ENCODE data around the gene ITGA3. TPM values are rescaled to one million over a fixed set of nuclear protein-coding genes. Genes with fewer than 3 reads are reported as not detected.
A peak's percentile ranks its signal among the peaks of the same experiment; 100 is the strongest.

The ITGA3 gene
- total RNA-seq, 6 donors from 2014 or later = 193 to 469 (median 350) TPM

GRCh38 chr17:50034498-50035364 is 21.2 kb upstream of the ITGA3 start:
- no peaks in the 10 kb centered on the region for H3K36me3 ChIP-seq
- ATAC-seq (ENCODE audit: low FRiP score in 2 of 2) (peak; percentile 63 to 88), DNase-seq (peak in 1 of 2 donors; percentile 94)
- WGBS, 2 donors = 63 to 66% methylated on average over 14 to 16 of the region's 16 CpGs
- no peaks in the 10 kb centered on the region for H3K27me3 ChIP-seq
- peak; percentile 66 to 67 for TF ChIP-seq POLR2AphosphoS5 (IDR thresholded peaks at IDR 0.05)
- TF ChIP-seq POLR2A (IDR thresholded peaks at IDR 0.05) = peak in 1 of 4 donors; percentile 16
- no peak for TF ChIP-seq CTCF (IDR thresholded peaks at IDR 0.05)
- peak in 2 of 4 donors; percentile 35 to 92 for TF ChIP-seq EP300 (IDR thresholded peaks at IDR 0.05)
- H3K27ac ChIP-seq = peak overlapping the region; percentile 85 to 91 (median 89)
- no peak overlapping the region for H3K4me3 ChIP-seq
- peaks cover 45 to 63% (median 53%) of the 10 kb centered on the region in 4 donors for H3K4me1 ChIP-seq
- H3K9me3 ChIP-seq = no peaks in the 10 kb centered on the region

GRCh38 chr17:50035421-50035879 is 20.5 kb upstream of the ITGA3 start:
- Histone ChIP-seq H3K27me3 (no peaks in the 10 kb centered on the region), H3K36me3 (no peaks in the 10 kb centered on the region), H3K4me1 (peaks cover 45 to 69% (median 54%) of the 10 kb centered on the region in 4 donors), H3K4me3 (no peak overlapping the region), H3K27ac (peak overlapping the region; percentile 85 to 91 (median 89)), H3K9me3 (no peaks in the 10 kb centered on the region)
- DNase-seq (peak in 1 of 2 donors; percentile 75), ATAC-seq (ENCODE audit: low FRiP score in 2 of 2) (peak; percentile 16 to 60)
- 48 to 71% methylated on average over 5 of the region's 5 CpGs for WGBS, 2 donors
- peak in 1 of 6 experiments; percentile 44 for TF ChIP-seq CTCF (IDR thresholded peaks at IDR 0.05)
- TF ChIP-seq EP300 (IDR thresholded peaks at IDR 0.05) = no peak
- peak in 1 of 2 donors; percentile 10 for TF ChIP-seq POLR2AphosphoS5 (IDR thresholded peaks at IDR 0.05)

GRCh38 chr17:50035945-50036344 is 20.0 kb upstream of the ITGA3 start:
- no peaks in the 10 kb centered on the region for H3K9me3 ChIP-seq
- H3K27me3 ChIP-seq = no peaks in the 10 kb centered on the region
- H3K4me1 ChIP-seq = peaks cover 45 to 69% (median 54%) of the 10 kb centered on the region in 4 donors
- no peak for TF ChIP-seq POLR2A (IDR thresholded peaks at IDR 0.05)
- TF ChIP-seq POLR2AphosphoS5 (IDR thresholded peaks at IDR 0.05) = no peak
- no peak for TF ChIP-seq CTCF (IDR thresholded peaks at IDR 0.05)
- no peak for TF ChIP-seq EP300 (IDR thresholded peaks at IDR 0.05)
- no peak overlapping the region for H3K4me3 ChIP-seq
- H3K36me3 ChIP-seq = no peaks in the 10 kb centered on the region
- WGBS, 2 donors = 75% methylated on average over 1 of the region's 1 CpG; no CpG with 5 or more reads in 1 of the 2 donors
- ATAC-seq (ENCODE audit: low FRiP score in 2 of 2) (no peak), DNase-seq (no peak)
- peak overlapping the region; percentile 85 to 91 (median 89) for H3K27ac ChIP-seq

GRCh38 chr17:50036455-50037261 is 19.3 kb upstream of the ITGA3 start:
- WGBS, 2 donors = 51 to 69% methylated on average over 5 to 11 of the region's 11 CpGs
- peaks cover 45 to 69% (median 54%) of the 10 kb centered on the region in 4 donors for H3K4me1 ChIP-seq
- TF ChIP-seq POLR2A (IDR thresholded peaks at IDR 0.05) (no peak), POLR2AphosphoS5 (IDR thresholded peaks at IDR 0.05) (no peak), EP300 (IDR thresholded peaks at IDR 0.05) (no peak)
- H3K4me3 ChIP-seq = peak overlapping the region in 1 of 4 donors; percentile 6
- no peaks in the 10 kb centered on the region for H3K9me3 ChIP-seq
- H3K27me3 ChIP-seq = no peaks in the 10 kb centered on the region
- DNase-seq (peak in 1 of 2 donors; percentile 69), ATAC-seq (ENCODE audit: low FRiP score in 2 of 2) (peak; percentile 18 to 73)
- peak overlapping the region; percentile 85 to 91 (median 89) for H3K27ac ChIP-seq
- H3K36me3 ChIP-seq = no peaks in the 10 kb centered on the region

Measured in upper lobe of left lung (tissue), 6 donors.